Skeletal muscle satellite cell (primary cell): ENCODE data around the gene RPS6KC1.

Experiments
- H3K27me3 ChIP-seq: 2 replicates; pipeline ENCODE4 v1.7.0; 2013; ENCODE audit warnings: low read length; ENCODE audit not compliant: control insufficient read depth, insufficient read depth
- H3K36me3 ChIP-seq: 2 replicates; pipeline ENCODE4 v1.7.0; 2013; ENCODE audit warnings: mild to moderate bottlenecking, control low read depth, low read length; ENCODE audit not compliant: insufficient read depth
- H3K4me1 ChIP-seq: 2 replicates; pipeline ENCODE4 v1.7.0; 2013; ENCODE audit warnings: low read length; ENCODE audit not compliant: control insufficient read depth, insufficient read depth
- H3K4me2 ChIP-seq: 2 replicates; pipeline ENCODE4 v1.7.0; 2013; ENCODE audit warnings: mild to moderate bottlenecking, low read length
- H3K4me3 ChIP-seq: 2 replicates; pipeline ENCODE4 v1.7.0; 2013; ENCODE audit warnings: low read length
- H3K9ac ChIP-seq: 2 replicates; pipeline ENCODE4 v1.7.0; 2013; ENCODE audit warnings: mild to moderate bottlenecking, low read depth, low read length, moderate library complexity
- H3K9me3 ChIP-seq: replicated peaks from 2 replicates; pipeline ENCODE4 v1.7.0; 2013; ENCODE audit warnings: mild to moderate bottlenecking, control low read depth, low read length

Gene RPS6KC1

GRCh38 chr1:213060836-213061235 is 9.8 kb downstream of the RPS6KC1 start:
- Histone ChIP-seq H3K9me3 (no peaks in the 10 kb centered on the region), H3K4me2 (no peak overlapping the region), H3K36me3 (no peaks in the 10 kb centered on the region), H3K4me1 (no peaks in the 10 kb centered on the region), H3K4me3 (no peak overlapping the region), H3K9ac (no peak overlapping the region), H3K27me3 (no peaks in the 10 kb centered on the region)

GRCh38 chr1:213061263-213061662 is 10.2 kb downstream of the RPS6KC1 start:
- no peak overlapping the region for H3K4me3 ChIP-seq
- H3K27me3 ChIP-seq: no peaks in the 10 kb centered on the region
- H3K36me3 ChIP-seq: no peaks in the 10 kb centered on the region
- H3K4me1 ChIP-seq: no peaks in the 10 kb centered on the region
- no peaks in the 10 kb centered on the region for H3K9me3 ChIP-seq
- no peak overlapping the region for H3K4me2 ChIP-seq
- no peak overlapping the region for H3K9ac ChIP-seq

- Histone ChIP-seq H3K27me3 (no peaks in the 10 kb centered on the region), H3K4me3 (no peak overlapping the region), H3K4me1 (peaks cover 4% of the 10 kb centered on the region), H3K9ac (no peak overlapping the region), H3K4me2 (no peak overlapping the region), H3K9me3 (no peaks in the 10 kb centered on the region), H3K36me3 (no peaks in the 10 kb centered on the region)
Observed at GRCh38 chr1:213065800-213066199, 14.8 kb downstream of the RPS6KC1 start.

GRCh38 chr1:213066363-213066762 is 15.3 kb downstream of the RPS6KC1 start:
- no peaks in the 10 kb centered on the region for H3K27me3 ChIP-seq
- no peaks in the 10 kb centered on the region for H3K36me3 ChIP-seq
- H3K4me2 ChIP-seq: no peak overlapping the region
- no peak overlapping the region for H3K9ac ChIP-seq
- H3K4me1 ChIP-seq: peaks cover 4% of the 10 kb centered on the region
- H3K4me3 ChIP-seq: no peak overlapping the region
- no peaks in the 10 kb centered on the region for H3K9me3 ChIP-seq

GRCh38 chr1:213067352-213067751 is 16.3 kb downstream of the RPS6KC1 start:
- Histone ChIP-seq H3K9ac (no peak overlapping the region), H3K27me3 (no peaks in the 10 kb centered on the region), H3K4me2 (no peak overlapping the region), H3K4me1 (peaks cover 4% of the 10 kb centered on the region), H3K9me3 (no peaks in the 10 kb centered on the region), H3K36me3 (no peaks in the 10 kb centered on the region), H3K4me3 (no peak overlapping the region)

- Histone ChIP-seq H3K4me3 (no peak overlapping the region), H3K9me3 (no peaks in the 10 kb centered on the region), H3K4me2 (peak overlapping the region; percentile 66), H3K4me1 (peaks cover 4% of the 10 kb centered on the region), H3K36me3 (no peaks in the 10 kb centered on the region), H3K27me3 (no peaks in the 10 kb centered on the region), H3K9ac (no peak overlapping the region)
Observed at GRCh38 chr1:213070406-213070805, 19.4 kb downstream of the RPS6KC1 start.

- H3K9ac ChIP-seq: no peak overlapping the region
- H3K4me1 ChIP-seq: no peaks in the 10 kb centered on the region
- H3K4me2 ChIP-seq: no peak overlapping the region
- H3K9me3 ChIP-seq: no peaks in the 10 kb centered on the region
- H3K36me3 ChIP-seq: peaks cover 3% of the 10 kb centered on the region
- H3K27me3 ChIP-seq: no peaks in the 10 kb centered on the region
- H3K4me3 ChIP-seq: no peak overlapping the region
Observed at GRCh38 chr1:213075725-213076124, 24.7 kb downstream of the RPS6KC1 start.

- Histone ChIP-seq H3K4me3 (no peak overlapping the region), H3K9me3 (no peaks in the 10 kb centered on the region), H3K9ac (no peak overlapping the region), H3K4me2 (no peak overlapping the region), H3K4me1 (no peaks in the 10 kb centered on the region), H3K36me3 (peaks cover 26% of the 10 kb centered on the region), H3K27me3 (no peaks in the 10 kb centered on the region)
Observed at GRCh38 chr1:213082420-213083111, 31.5 kb downstream of the RPS6KC1 start.

GRCh38 chr1:213083112-213083445 is 32.0 kb downstream of the RPS6KC1 start:
- H3K4me3 ChIP-seq: no peak overlapping the region
- no peak overlapping the region for H3K9ac ChIP-seq
- no peaks in the 10 kb centered on the region for H3K4me1 ChIP-seq
- peaks cover 31% of the 10 kb centered on the region for H3K36me3 ChIP-seq
- no peak overlapping the region for H3K4me2 ChIP-seq
- no peaks in the 10 kb centered on the region for H3K27me3 ChIP-seq
- H3K9me3 ChIP-seq: no peaks in the 10 kb centered on the region

GRCh38 chr1:213087911-213088310 is 36.9 kb downstream of the RPS6KC1 start:
- no peak overlapping the region for H3K4me3 ChIP-seq
- no peak overlapping the region for H3K4me2 ChIP-seq
- H3K4me1 ChIP-seq: no peaks in the 10 kb centered on the region
- no peaks in the 10 kb centered on the region for H3K27me3 ChIP-seq
- H3K36me3 ChIP-seq: peaks cover 16% of the 10 kb centered on the region
- H3K9ac ChIP-seq: no peak overlapping the region
- no peaks in the 10 kb centered on the region for H3K9me3 ChIP-seq

GRCh38 chr1:213089924-213090677 is 39.1 kb downstream of the RPS6KC1 start:
- H3K27me3 ChIP-seq: no peaks in the 10 kb centered on the region
- H3K4me1 ChIP-seq: peaks cover 3% of the 10 kb centered on the region
- H3K9ac ChIP-seq: no peak overlapping the region
- peaks cover 16% of the 10 kb centered on the region for H3K36me3 ChIP-seq
- H3K4me2 ChIP-seq: no peak overlapping the region
- no peak overlapping the region for H3K4me3 ChIP-seq
- no peaks in the 10 kb centered on the region for H3K9me3 ChIP-seq

- Histone ChIP-seq H3K36me3 (peaks cover 5% of the 10 kb centered on the region), H3K9ac (no peak overlapping the region), H3K4me2 (no peak overlapping the region), H3K4me1 (peaks cover 4% of the 10 kb centered on the region), H3K9me3 (no peaks in the 10 kb centered on the region), H3K27me3 (no peaks in the 10 kb centered on the region), H3K4me3 (no peak overlapping the region)
Observed at GRCh38 chr1:213094446-213094845, 43.4 kb downstream of the RPS6KC1 start.
